Measurements from ENCODE around the gene OTOG.

Gene OTOG

DNA sequence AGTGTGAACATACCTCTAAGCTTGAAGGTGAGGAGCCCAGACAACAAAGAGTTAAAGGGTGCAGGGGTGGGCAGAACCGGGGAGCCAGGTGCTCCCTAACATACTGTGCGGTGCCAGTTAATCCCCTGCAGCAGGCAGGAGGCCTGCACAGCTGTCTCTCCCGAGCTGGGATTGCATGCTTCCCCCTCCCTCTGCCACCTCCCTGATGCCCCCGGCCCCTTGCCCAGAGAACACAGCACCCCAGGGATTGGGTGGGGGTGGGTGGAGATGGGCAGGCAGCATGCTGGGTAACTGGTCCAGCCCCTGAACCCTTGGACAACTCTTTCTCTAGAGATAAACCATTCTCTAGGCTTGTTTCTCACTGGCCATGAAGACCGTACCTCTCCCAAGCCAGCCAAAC is 104.6 kb downstream of the OTOG start:
- Histone ChIP-seq H3K9ac (ENCODE audit: low read length in 5 of 5) (no peak overlapping the region), H3K4me1 (ENCODE audit: control insufficient read depth in 5 of 5, insufficient read depth in 5 of 5, low read length in 5 of 5) (no peaks in the 10 kb centered on the region), H3K27ac (ENCODE audit: low read depth, low read length) (no peak overlapping the region), H3K9me3 (ENCODE audit: control insufficient read depth in 5 of 5, low read length in 5 of 5) (peaks cover 5 to 20% (median 8%) of the 10 kb centered on the region in 5 donors), H3K4me3 (ENCODE audit: low read depth in 1 of 5, low read length in 5 of 5) (no peak overlapping the region), H3K36me3 (ENCODE audit: control insufficient read depth in 5 of 5, insufficient read depth in 5 of 5, low read length in 5 of 5) (no peaks in the 10 kb centered on the region), H3K27me3 (ENCODE audit: control insufficient read depth in 5 of 5, insufficient read depth in 4 of 5, low read length in 5 of 5) (peaks cover 3 to 24% (median 10%) of the 10 kb centered on the region in 5 donors)

DNA sequence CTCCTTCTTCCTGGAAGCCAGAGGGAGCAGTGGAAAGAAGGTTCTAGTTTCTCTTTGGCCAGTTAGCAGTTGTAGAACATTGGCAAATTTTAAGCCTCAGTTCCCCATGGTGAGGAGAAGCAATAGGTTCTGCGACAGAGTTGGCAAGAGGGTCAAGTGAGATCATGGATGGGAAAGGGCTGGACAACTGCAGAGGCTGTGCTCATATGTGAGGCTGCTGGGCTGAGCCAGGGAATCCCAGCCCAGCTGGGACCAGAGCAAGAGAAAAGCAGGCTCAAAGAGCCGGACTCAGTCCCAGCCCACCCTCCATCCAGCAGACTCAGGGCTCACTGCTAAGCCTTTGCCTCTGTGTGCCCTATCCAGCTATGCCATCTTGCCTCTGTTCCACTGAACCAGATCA is 105.5 kb downstream of the OTOG start:
- Histone ChIP-seq H3K9me3 (ENCODE audit: control insufficient read depth in 5 of 5, low read length in 5 of 5) (peaks cover 3 to 17% (median 7%) of the 10 kb centered on the region in 5 donors), H3K4me1 (ENCODE audit: control insufficient read depth in 5 of 5, insufficient read depth in 5 of 5, low read length in 5 of 5) (no peaks in the 10 kb centered on the region), H3K9ac (ENCODE audit: low read length in 5 of 5) (no peak overlapping the region), H3K27me3 (ENCODE audit: control insufficient read depth in 5 of 5, insufficient read depth in 4 of 5, low read length in 5 of 5) (peaks cover 3 to 24% (median 10%) of the 10 kb centered on the region in 5 donors), H3K27ac (ENCODE audit: low read depth, low read length) (no peak overlapping the region), H3K36me3 (ENCODE audit: control insufficient read depth in 5 of 5, insufficient read depth in 5 of 5, low read length in 5 of 5) (no peaks in the 10 kb centered on the region), H3K4me3 (ENCODE audit: low read depth in 1 of 5, low read length in 5 of 5) (no peak overlapping the region)

DNA sequence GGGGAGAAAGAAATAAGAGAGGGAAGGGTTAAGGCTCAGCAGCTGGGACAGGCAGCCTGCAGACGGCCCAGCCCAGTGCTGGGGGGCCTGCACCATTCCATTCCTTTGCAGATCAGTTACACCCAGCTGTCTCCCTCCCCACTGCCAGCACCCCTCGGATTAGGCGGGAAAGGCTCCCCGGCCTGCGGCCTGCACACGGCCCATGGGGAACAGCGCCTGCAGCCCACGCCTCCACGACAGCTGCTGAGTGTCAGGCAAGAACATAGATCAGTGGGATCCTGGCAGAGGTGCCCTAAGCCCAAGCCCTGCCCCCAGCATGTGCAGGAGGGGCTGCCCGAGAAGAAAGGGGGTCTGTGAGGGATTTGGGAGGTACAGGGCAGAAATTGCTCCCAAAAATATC is 106.6 kb downstream of the OTOG start:
- H3K27ac ChIP-seq (ENCODE audit: low read depth, low read length) = no peak overlapping the region
- no peak overlapping the region for H3K9ac ChIP-seq (ENCODE audit: low read length in 5 of 5)
- H3K36me3 ChIP-seq (ENCODE audit: control insufficient read depth in 5 of 5, insufficient read depth in 5 of 5, low read length in 5 of 5) = no peaks in the 10 kb centered on the region
- peaks cover 0 to 8% (median 5%) of the 10 kb centered on the region in 5 donors for H3K9me3 ChIP-seq (ENCODE audit: control insufficient read depth in 5 of 5, low read length in 5 of 5)
- no peaks in the 10 kb centered on the region for H3K4me1 ChIP-seq (ENCODE audit: control insufficient read depth in 5 of 5, insufficient read depth in 5 of 5, low read length in 5 of 5)
- no peak overlapping the region for H3K4me3 ChIP-seq (ENCODE audit: low read depth in 1 of 5, low read length in 5 of 5)
- peaks cover 3 to 24% (median 8%) of the 10 kb centered on the region in 5 donors for H3K27me3 ChIP-seq (ENCODE audit: control insufficient read depth in 5 of 5, insufficient read depth in 4 of 5, low read length in 5 of 5)

DNA sequence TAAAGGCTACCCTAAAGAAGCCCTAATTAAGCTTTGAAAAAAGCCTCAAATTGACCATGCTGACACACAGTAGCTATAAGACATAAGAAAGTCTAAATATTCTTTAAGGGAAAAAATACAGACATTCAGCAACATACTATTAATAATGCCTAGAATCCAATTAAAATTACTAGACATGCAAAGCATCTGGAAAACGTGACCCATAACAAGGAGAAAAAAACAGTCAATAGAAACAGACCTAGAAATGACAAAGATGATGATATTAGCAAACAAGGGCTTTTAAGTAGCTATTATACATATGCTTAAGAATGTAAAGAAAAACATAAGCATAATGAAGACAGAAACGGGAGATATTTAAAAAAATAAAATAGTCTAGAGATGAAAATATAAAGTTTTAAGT is 108.6 kb downstream of the OTOG start:
- Histone ChIP-seq H3K27ac (ENCODE audit: low read depth, low read length) (no peak overlapping the region), H3K9ac (ENCODE audit: low read length in 5 of 5) (no peak overlapping the region), H3K9me3 (ENCODE audit: control insufficient read depth in 5 of 5, low read length in 5 of 5) (peaks cover 0 to 7% (median 4%) of the 10 kb centered on the region in 5 donors), H3K4me3 (ENCODE audit: low read depth in 1 of 5, low read length in 5 of 5) (no peak overlapping the region), H3K4me1 (ENCODE audit: control insufficient read depth in 5 of 5, insufficient read depth in 5 of 5, low read length in 5 of 5) (no peaks in the 10 kb centered on the region), H3K27me3 (ENCODE audit: control insufficient read depth in 5 of 5, insufficient read depth in 4 of 5, low read length in 5 of 5) (peaks cover 3 to 21% (median 7%) of the 10 kb centered on the region in 5 donors), H3K36me3 (ENCODE audit: control insufficient read depth in 5 of 5, insufficient read depth in 5 of 5, low read length in 5 of 5) (no peaks in the 10 kb centered on the region)

DNA sequence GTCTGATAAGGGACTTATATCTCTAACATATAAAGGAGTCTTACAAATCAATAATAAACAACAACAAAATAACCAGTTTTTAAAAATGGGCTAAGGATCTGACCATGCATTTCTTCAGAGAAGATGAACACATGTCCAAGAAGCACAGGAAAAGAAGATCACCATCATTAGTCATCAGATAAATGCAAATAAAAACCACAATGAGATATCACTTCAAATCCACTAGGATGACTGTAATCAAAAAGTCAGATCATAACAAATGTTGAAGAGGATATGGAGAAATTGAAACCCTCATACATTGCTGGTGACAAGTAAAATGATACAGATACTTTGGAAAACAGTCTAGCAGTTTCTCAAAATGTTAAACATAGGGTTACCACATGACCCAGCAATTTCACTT is 111.2 kb downstream of the OTOG start:
- no peaks in the 10 kb centered on the region for H3K36me3 ChIP-seq (ENCODE audit: control insufficient read depth in 5 of 5, insufficient read depth in 5 of 5, low read length in 5 of 5)
- peaks cover 0 to 5% (median 0%) of the 10 kb centered on the region in 5 donors for H3K27me3 ChIP-seq (ENCODE audit: control insufficient read depth in 5 of 5, insufficient read depth in 4 of 5, low read length in 5 of 5)
- H3K4me1 ChIP-seq (ENCODE audit: control insufficient read depth in 5 of 5, insufficient read depth in 5 of 5, low read length in 5 of 5) = no peaks in the 10 kb centered on the region
- no peak overlapping the region for H3K27ac ChIP-seq (ENCODE audit: low read depth, low read length)
- H3K9ac ChIP-seq (ENCODE audit: low read length in 5 of 5) = no peak overlapping the region
- H3K9me3 ChIP-seq (ENCODE audit: control insufficient read depth in 5 of 5, low read length in 5 of 5) = peaks cover 0 to 7% (median 4%) of the 10 kb centered on the region in 5 donors
- H3K4me3 ChIP-seq (ENCODE audit: low read depth in 1 of 5, low read length in 5 of 5) = no peak overlapping the region

DNA sequence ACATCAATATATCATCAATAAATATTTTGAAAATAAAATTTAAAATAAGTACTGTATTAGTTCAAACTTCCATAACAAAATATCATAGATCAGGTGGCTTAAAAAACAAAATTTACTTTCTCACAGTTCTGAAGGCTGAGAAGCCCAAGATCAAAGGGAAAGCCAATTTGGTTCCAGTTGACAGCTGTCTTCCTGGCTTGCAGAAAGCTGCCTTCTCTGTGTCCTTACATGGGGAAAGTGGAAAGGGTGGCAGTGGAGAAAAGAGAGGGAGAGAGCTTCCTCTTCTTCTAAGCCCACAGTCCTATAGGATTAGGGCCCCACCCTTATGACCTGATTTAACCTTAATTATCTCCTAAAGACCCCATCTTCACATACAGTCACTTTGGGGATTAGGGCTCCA is 121.1 kb downstream of the OTOG start:
- Histone ChIP-seq H3K4me3 (ENCODE audit: low read depth in 1 of 5, low read length in 5 of 5) (no peak overlapping the region), H3K9ac (ENCODE audit: low read length in 5 of 5) (no peak overlapping the region)

DNA sequence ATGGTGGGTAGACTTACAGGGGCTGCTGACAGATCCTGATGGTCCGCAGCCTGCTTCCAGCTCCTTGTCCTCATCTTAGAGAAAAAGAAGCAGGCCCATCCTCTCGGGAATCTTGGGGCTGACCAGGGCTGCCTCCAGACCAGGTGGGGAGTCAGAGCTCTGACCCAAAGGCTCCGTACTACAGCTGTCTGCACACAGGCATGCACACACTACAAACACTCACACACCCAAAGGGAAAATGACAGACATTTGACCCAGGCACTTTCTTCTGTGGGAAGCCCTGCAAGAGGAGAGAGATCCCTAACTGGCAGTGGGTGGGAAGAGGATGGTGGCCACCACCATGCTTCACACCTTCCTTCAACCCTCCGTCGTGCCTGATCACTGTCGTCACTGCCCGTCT is 125.4 kb downstream of the OTOG start:
- Histone ChIP-seq H3K9me3 (ENCODE audit: control insufficient read depth in 5 of 5, low read length in 5 of 5) (peaks cover 4 to 26% (median 7%) of the 10 kb centered on the region in 5 donors), H3K27ac (ENCODE audit: low read depth, low read length) (no peak overlapping the region), H3K4me1 (ENCODE audit: control insufficient read depth in 5 of 5, insufficient read depth in 5 of 5, low read length in 5 of 5) (no peaks in the 10 kb centered on the region), H3K36me3 (ENCODE audit: control insufficient read depth in 5 of 5, insufficient read depth in 5 of 5, low read length in 5 of 5) (no peaks in the 10 kb centered on the region), H3K9ac (ENCODE audit: low read length in 5 of 5) (no peak overlapping the region), H3K4me3 (ENCODE audit: low read depth in 1 of 5, low read length in 5 of 5) (no peak overlapping the region), H3K27me3 (ENCODE audit: control insufficient read depth in 5 of 5, insufficient read depth in 4 of 5, low read length in 5 of 5) (peaks cover 0 to 9% (median 3%) of the 10 kb centered on the region in 5 donors)

More for the DNA sequence above, 121.1 kb downstream of the OTOG start:
- Histone ChIP-seq H3K9me3 (ENCODE audit: control insufficient read depth in 5 of 5, low read length in 5 of 5) (no peaks in the 10 kb centered on the region), H3K27me3 (ENCODE audit: control insufficient read depth in 5 of 5, insufficient read depth in 4 of 5, low read length in 5 of 5) (peaks cover 0 to 5% (median 1%) of the 10 kb centered on the region in 5 donors), H3K27ac (ENCODE audit: low read depth, low read length) (no peak overlapping the region), H3K4me1 (ENCODE audit: control insufficient read depth in 5 of 5, insufficient read depth in 5 of 5, low read length in 5 of 5) (no peaks in the 10 kb centered on the region), H3K36me3 (ENCODE audit: control insufficient read depth in 5 of 5, insufficient read depth in 5 of 5, low read length in 5 of 5) (no peaks in the 10 kb centered on the region)

DNA sequence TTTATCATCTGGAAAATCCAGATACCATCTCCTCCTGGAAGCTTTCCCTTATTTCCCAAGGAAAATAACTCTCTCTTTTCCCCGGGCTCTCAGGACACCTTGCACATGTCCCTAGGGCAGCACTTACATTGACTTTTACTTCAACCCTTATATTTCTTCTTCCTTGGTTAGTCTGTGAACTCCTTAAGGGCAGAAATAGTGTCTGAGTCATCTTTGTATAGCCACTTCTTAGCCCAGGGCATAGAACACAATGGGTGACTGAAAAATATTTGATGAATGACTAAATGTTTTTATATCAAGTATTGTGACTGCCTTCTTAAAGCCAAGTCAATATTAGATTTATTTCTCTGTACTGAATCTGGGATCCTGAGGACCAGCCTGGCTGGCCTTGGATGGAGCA is 126.9 kb downstream of the OTOG start:
- Histone ChIP-seq H3K4me3 (ENCODE audit: low read depth in 1 of 5, low read length in 5 of 5) (no peak overlapping the region), H3K9me3 (ENCODE audit: control insufficient read depth in 5 of 5, low read length in 5 of 5) (peaks cover 4 to 27% (median 7%) of the 10 kb centered on the region in 5 donors), H3K9ac (ENCODE audit: low read length in 5 of 5) (no peak overlapping the region), H3K36me3 (ENCODE audit: control insufficient read depth in 5 of 5, insufficient read depth in 5 of 5, low read length in 5 of 5) (no peaks in the 10 kb centered on the region), H3K4me1 (ENCODE audit: control insufficient read depth in 5 of 5, insufficient read depth in 5 of 5, low read length in 5 of 5) (no peaks in the 10 kb centered on the region), H3K27ac (ENCODE audit: low read depth, low read length) (no peak overlapping the region), H3K27me3 (ENCODE audit: control insufficient read depth in 5 of 5, insufficient read depth in 4 of 5, low read length in 5 of 5) (peaks cover 0 to 9% (median 3%) of the 10 kb centered on the region in 5 donors)

DNA sequence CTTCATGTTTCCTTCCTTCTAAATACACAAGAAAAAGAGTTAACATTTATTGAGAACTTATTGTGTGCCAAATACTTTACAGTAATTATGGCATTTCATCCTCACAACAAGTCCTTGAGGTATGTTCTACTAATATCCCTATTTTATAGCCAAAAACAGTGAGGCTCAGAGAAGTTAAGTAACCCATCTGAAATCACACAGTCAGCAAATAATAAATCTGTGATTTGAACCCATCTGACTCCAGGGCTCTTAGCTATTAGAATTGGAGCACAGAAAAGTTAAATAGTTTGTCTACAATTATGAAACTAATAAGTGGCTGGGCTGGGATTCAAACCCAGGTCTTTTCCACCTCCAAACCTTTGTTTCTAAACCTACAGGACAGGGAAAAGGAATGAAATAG is 135.8 kb downstream of the OTOG start:
- no peak overlapping the region for H3K27ac ChIP-seq (ENCODE audit: low read depth, low read length)
- H3K27me3 ChIP-seq (ENCODE audit: control insufficient read depth in 5 of 5, insufficient read depth in 4 of 5, low read length in 5 of 5) = peaks cover 3 to 15% (median 10%) of the 10 kb centered on the region in 5 donors
- H3K36me3 ChIP-seq (ENCODE audit: control insufficient read depth in 5 of 5, insufficient read depth in 5 of 5, low read length in 5 of 5) = no peaks in the 10 kb centered on the region
- H3K4me1 ChIP-seq (ENCODE audit: control insufficient read depth in 5 of 5, insufficient read depth in 5 of 5, low read length in 5 of 5) = no peaks in the 10 kb centered on the region
- no peaks in the 10 kb centered on the region for H3K9me3 ChIP-seq (ENCODE audit: control insufficient read depth in 5 of 5, low read length in 5 of 5)
- no peak overlapping the region for H3K4me3 ChIP-seq (ENCODE audit: low read depth in 1 of 5, low read length in 5 of 5)
- no peak overlapping the region for H3K9ac ChIP-seq (ENCODE audit: low read length in 5 of 5)

DNA sequence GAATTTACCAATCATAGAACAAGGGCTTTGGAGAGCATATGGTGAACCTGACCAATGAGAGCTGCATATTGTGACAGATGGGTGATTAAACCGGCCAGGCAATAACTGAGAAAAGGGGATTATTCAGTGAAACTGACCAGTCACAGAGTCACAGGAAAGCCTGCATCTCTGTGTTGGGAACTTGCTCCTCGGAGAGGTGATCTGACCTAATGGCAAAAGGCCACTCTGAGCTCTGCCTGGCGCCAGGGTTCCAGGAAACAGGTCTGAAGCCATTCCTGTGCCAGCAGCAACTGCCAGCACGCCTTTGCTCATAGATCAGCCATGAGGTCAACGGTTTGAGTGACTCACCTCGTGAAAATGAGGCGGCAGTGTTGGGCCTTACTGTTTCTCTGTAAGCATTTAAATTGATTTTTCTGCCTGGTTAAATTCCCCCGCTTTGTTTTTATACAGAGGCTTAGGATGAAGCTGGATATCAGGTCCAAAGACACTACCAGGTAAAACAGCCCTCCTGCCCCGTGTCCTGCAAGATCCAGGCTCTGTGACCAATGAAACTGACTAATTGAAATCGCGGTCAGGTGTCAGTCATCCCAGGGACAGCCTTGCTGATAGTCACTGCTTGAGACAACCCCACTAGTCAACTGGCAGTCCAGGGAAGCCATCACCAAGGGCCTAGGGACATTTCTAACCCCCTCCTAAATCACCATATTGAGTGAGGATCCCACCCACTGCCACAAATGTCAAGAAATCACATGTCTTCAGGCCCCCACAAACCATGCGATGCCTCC is 136.5 kb downstream of the OTOG start:
- Histone ChIP-seq H3K27ac (ENCODE audit: low read depth, low read length) (no peak overlapping the region), H3K4me3 (ENCODE audit: low read depth in 1 of 5, low read length in 5 of 5) (no peak overlapping the region), H3K36me3 (ENCODE audit: control insufficient read depth in 5 of 5, insufficient read depth in 5 of 5, low read length in 5 of 5) (no peaks in the 10 kb centered on the region), H3K9ac (ENCODE audit: low read length in 5 of 5) (no peak overlapping the region), H3K9me3 (ENCODE audit: control insufficient read depth in 5 of 5, low read length in 5 of 5) (no peaks in the 10 kb centered on the region), H3K4me1 (ENCODE audit: control insufficient read depth in 5 of 5, insufficient read depth in 5 of 5, low read length in 5 of 5) (no peaks in the 10 kb centered on the region), H3K27me3 (ENCODE audit: control insufficient read depth in 5 of 5, insufficient read depth in 4 of 5, low read length in 5 of 5) (peaks cover 3 to 16% (median 12%) of the 10 kb centered on the region in 5 donors)
